H1 (cell line): ENCODE results near the gene STRA8. TPM values are rescaled to one million over a fixed set of nuclear protein-coding genes. Genes with fewer than 3 reads are reported as not detected.

Source experiments
- CTCF ChIA-PET: fragments of 300-600 bp; sonication (Branson Sonifier 250); formaldehyde crosslinking; loops from one replicate; lab custom pipeline; 2021; ENCODE audit not compliant: partially characterized antibody; lab: Charles Lee
- POLR2A ChIA-PET: fragments of 300-600 bp; sonication (Branson Sonifier 250); formaldehyde crosslinking; loops from one replicate; lab custom pipeline; 2021; ENCODE audit warnings: inconsistent platforms; ENCODE audit not compliant: partially characterized antibody; lab: Charles Lee
- DNase-seq, 2 experiments: peaks; one replicate each; pipeline versions ENCODE4 v3.0.0 to v3.0.0-alpha.2; 2010 to 2022; ENCODE audit warnings: low spot score in 2 of 2, low read depth in 1 of 2, mixed read lengths in 1 of 2
- FAIRE-seq: peaks from 2 replicates; lab custom pipeline; 2011; peaks lifted over from hg19 to GRCh38; lab: Jason Lieb, UNC
- H2AFZ ChIP-seq: 2 replicates; pipeline ENCODE4 v1.8.1; 2012; ENCODE audit warnings: low read length, inconsistent platforms
- H2AK5ac ChIP-seq: 2 replicates; pipeline ENCODE4 v1.6.1; 2013; ENCODE audit warnings: low read depth, low read length
- H2BK120ac ChIP-seq: replicated peaks from 2 replicates; pipeline ENCODE3; 2013; ENCODE audit warnings: low read depth, low read length, inconsistent platforms
- H2BK12ac ChIP-seq: 2 replicates; pipeline ENCODE4 v1.6.1; 2013; ENCODE audit warnings: low read depth, low read length
- H2BK15ac ChIP-seq: 2 replicates; pipeline ENCODE4 v1.6.1; 2013; ENCODE audit warnings: low read length
- H2BK20ac ChIP-seq: 2 replicates; pipeline ENCODE4 v1.6.1; 2013; ENCODE audit warnings: low read length
- H2BK5ac ChIP-seq: 2 replicates; pipeline ENCODE4 v1.6.1; 2013; ENCODE audit warnings: low read depth, low read length
- H3K14ac ChIP-seq: 2 replicates; pipeline ENCODE4 v1.6.1; 2013; ENCODE audit warnings: inconsistent platforms; ENCODE audit not compliant: insufficient read length
- H3K18ac ChIP-seq: 2 replicates; pipeline ENCODE4 v1.6.1; 2013; ENCODE audit warnings: low read length; ENCODE audit errors: extremely low read depth
- H3K23ac ChIP-seq: 2 replicates; pipeline ENCODE4 v1.6.1; 2013; ENCODE audit warnings: inconsistent platforms; ENCODE audit not compliant: insufficient read length
- H3K23me2 ChIP-seq: 2 replicates; pipeline ENCODE4 v1.6.1; 2013; ENCODE audit warnings: low read depth, low read length
- H3K27ac ChIP-seq: 2 replicates; pipeline ENCODE4 v1.6.1; 2011; ENCODE audit warnings: low read depth, low read length, inconsistent platforms
- H3K27me3 ChIP-seq, 4 experiments: replicated peaks in 1 of 4; 1 replicate in 1 of 4; 2 replicates in 3 of 4; pipeline versions ENCODE4 v1.6.1 to v1.8.1; 2011 to 2013; ENCODE audit warnings: low read length in 3 of 4, mild to moderate bottlenecking in 3 of 4, inconsistent platforms in 2 of 4, mixed read lengths in 2 of 4, moderate library complexity in 1 of 4; ENCODE audit not compliant: control insufficient read depth in 3 of 4, insufficient read depth in 3 of 4; ENCODE audit errors: extremely low read depth in 1 of 4
- H3K36me3 ChIP-seq, 4 experiments: 2 replicates each; pipeline versions ENCODE4 v1.6.1 to v1.8.1; 2011 to 2013; ENCODE audit warnings: mild to moderate bottlenecking in 4 of 4, low read length in 3 of 4, moderate library complexity in 2 of 4, control low read depth in 1 of 4, inconsistent platforms in 1 of 4; ENCODE audit not compliant: insufficient read depth in 4 of 4, control insufficient read depth in 2 of 4
- H3K4ac ChIP-seq: replicated peaks from 2 replicates; pipeline ENCODE3; 2013; ENCODE audit warnings: low read length, low read depth, mixed read lengths, inconsistent platforms; ENCODE audit not compliant: insufficient read length
- H3K4me1 ChIP-seq, 4 experiments: replicated peaks in 1 of 4; 1 replicate in 1 of 4; 2 replicates in 3 of 4; pipeline versions ENCODE4 v1.6.1 to v1.8.1; 2011 to 2013; ENCODE audit warnings: low read length in 3 of 4, inconsistent platforms in 2 of 4, mixed read lengths in 1 of 4; ENCODE audit not compliant: insufficient read depth in 4 of 4, control insufficient read depth in 3 of 4
- H3K4me2 ChIP-seq, 2 experiments: 2 replicates each; pipeline versions ENCODE4 v1.6.1 to v1.8.1; 2011 to 2013; ENCODE audit warnings: low read depth in 2 of 2, low read length in 2 of 2, control low read depth in 1 of 2, inconsistent platforms in 1 of 2, mild to moderate bottlenecking in 1 of 2; ENCODE audit not compliant: insufficient read depth in 1 of 2
- H3K4me3 ChIP-seq, 4 experiments: fragments of 200-600, 300-600 bp in 1 of 4; sonication (generic), shearing (Covaris generic), sonication (Bioruptor Twin) in 1 of 4; 2 replicates each; pipeline versions ENCODE4 v1.5.1 to v1.8.1; 2011 to 2016; ENCODE audit warnings: low read length in 4 of 4, low read depth in 3 of 4, control low read depth in 2 of 4, inconsistent platforms in 2 of 4, mild to moderate bottlenecking in 2 of 4, mixed read lengths in 1 of 4, moderate library complexity in 1 of 4; ENCODE audit not compliant: insufficient read depth in 2 of 4; ENCODE audit errors: extremely low read depth in 1 of 4
- H3K56ac ChIP-seq: replicated peaks from 2 replicates; pipeline ENCODE3; 2013; ENCODE audit warnings: low read depth, mild to moderate bottlenecking, mixed read lengths, low read length, inconsistent platforms; ENCODE audit not compliant: insufficient read length
- H3K79me1 ChIP-seq: 2 replicates; pipeline ENCODE4 v1.6.1; 2013; ENCODE audit warnings: low read depth, low read length, control low read depth
- H3K79me2 ChIP-seq, 2 experiments: 2 replicates each; pipeline versions ENCODE4 v1.6.1 to v1.8.1; 2012 to 2013; ENCODE audit warnings: low read length in 2 of 2, mild to moderate bottlenecking in 2 of 2, inconsistent platforms in 1 of 2; ENCODE audit not compliant: insufficient read depth in 2 of 2, control insufficient read depth in 1 of 2
- H3K9ac ChIP-seq, 4 experiments: replicated peaks in 1 of 4; 1 replicate in 1 of 4; 2 replicates in 3 of 4; pipeline versions ENCODE4 v1.6.1 to v1.8.1; 2011 to 2013; ENCODE audit warnings: low read depth in 3 of 4, low read length in 3 of 4, control low read depth in 2 of 4, mild to moderate bottlenecking in 2 of 4, moderate library complexity in 2 of 4, inconsistent platforms in 1 of 4; ENCODE audit errors: extremely low read depth in 1 of 4
- H3K9me3 ChIP-seq, 2 experiments: 2 replicates each; pipeline versions ENCODE4 v1.6.1 to v1.8.1; 2012 to 2013; ENCODE audit warnings: mild to moderate bottlenecking in 2 of 2, moderate library complexity in 2 of 2, control low read depth in 1 of 2, inconsistent platforms in 1 of 2, low read depth in 1 of 2, low read length in 1 of 2, mixed read lengths in 1 of 2; ENCODE audit not compliant: insufficient read depth in 2 of 2
- H4K20me1 ChIP-seq, 2 experiments: replicated peaks in 1 of 2; 2 replicates each; pipeline versions ENCODE3 to v1.8.1; 2011 to 2013; ENCODE audit warnings: inconsistent platforms in 2 of 2, low read length in 2 of 2, mild to moderate bottlenecking in 1 of 2; ENCODE audit not compliant: insufficient read depth in 2 of 2, control insufficient read depth in 1 of 2
- H4K5ac ChIP-seq: 2 replicates; pipeline ENCODE4 v1.6.1; 2013; ENCODE audit warnings: low read length, low read depth, mixed read lengths, inconsistent platforms; ENCODE audit not compliant: insufficient read length
- H4K8ac ChIP-seq: 2 replicates; pipeline ENCODE4 v1.8.0; 2013; ENCODE audit warnings: mild to moderate bottlenecking, moderate library complexity, low read length, inconsistent platforms; ENCODE audit not compliant: insufficient read depth; ENCODE audit errors: extremely low read depth
- H4K91ac ChIP-seq: replicated peaks from 2 replicates; pipeline ENCODE3; 2013; ENCODE audit warnings: low read length, mixed read lengths, inconsistent platforms; ENCODE audit not compliant: insufficient read length
- BACH1 ChIP-seq: IDR thresholded peaks from 2 replicates; pipeline ENCODE4 v1.6.1; 2012; ENCODE audit warnings: low read length, improper control_type of control experiment
- CHD1 ChIP-seq: IDR thresholded peaks from 2 replicates; pipeline ENCODE4 v1.6.1; 2012; ENCODE audit warnings: low read depth, low read length, improper control_type of control experiment
- CTBP2 ChIP-seq: IDR thresholded peaks from 2 replicates; pipeline ENCODE4 v1.7.0; 2011; ENCODE audit warnings: borderline replicate concordance, mild to moderate bottlenecking, moderate library complexity, mixed read lengths, low read length; ENCODE audit not compliant: insufficient read depth, insufficient read length
- GABPA ChIP-seq: IDR thresholded peaks from 2 replicates; pipeline ENCODE4 v1.6.1; 2011; ENCODE audit warnings: mild to moderate bottlenecking, low read length, moderate library complexity, borderline replicate concordance; ENCODE audit not compliant: insufficient read depth
- HDAC2 ChIP-seq, 2 experiments: fragments of 300-600 bp in 1 of 2; sonication (generic) in 1 of 2; IDR thresholded peaks; 2 replicates each; pipeline ENCODE4 v1.6.1; 2011 to 2012; ENCODE audit warnings: low read depth in 2 of 2, low read length in 2 of 2, mild to moderate bottlenecking in 2 of 2, moderate library complexity in 2 of 2, borderline replicate concordance in 1 of 2, inconsistent platforms in 1 of 2
- KDM1A ChIP-seq: fragments of 200-600, 300-600 bp; sonication (generic); IDR thresholded peaks from 2 replicates; pipeline ENCODE4 v1.7.1; 2016; ENCODE audit warnings: mild to moderate bottlenecking, low read length, borderline replicate concordance
- PHF8 ChIP-seq: fragments of 200-600 bp; sonication (generic); conservative IDR thresholded peaks from 2 replicates; pipeline ENCODE4 v1.7.1; 2012; ENCODE audit warnings: low read depth, mild to moderate bottlenecking, inconsistent platforms, low read length, moderate library complexity
- POLR2A ChIP-seq, 2 experiments: IDR thresholded peaks; 1 replicate in 1 of 2; 2 replicates in 1 of 2; pipeline ENCODE4 v1.6.1; 2011; ENCODE audit warnings: low read depth in 2 of 2, low read length in 2 of 2, mild to moderate bottlenecking in 2 of 2; ENCODE audit errors: control extremely low read depth in 1 of 2
- POLR2AphosphoS5 ChIP-seq: IDR thresholded peaks from 2 replicates; pipeline ENCODE4 v1.6.1; 2011; ENCODE audit warnings: low read depth, low read length
- SP2 ChIP-seq: IDR thresholded peaks from 2 replicates; pipeline ENCODE4 v1.6.1; 2012; ENCODE audit warnings: mild to moderate bottlenecking, low read length, inconsistent platforms
- SRF ChIP-seq: IDR thresholded peaks from 2 replicates; pipeline ENCODE4 v1.6.1; 2011; ENCODE audit warnings: mild to moderate bottlenecking, low read depth, low read length, moderate library complexity
- WGBS, 2 experiments: shearing (Covaris generic) in 1 of 2; methylation state at CpG; one replicate each; pipeline versions ENCODE4 v1.1.6 to v1.1.7; 2013 to 2015; ENCODE audit warnings: low lambda C conversion rate in 2 of 2, mixed read lengths in 2 of 2, inconsistent platforms in 1 of 2, low coverage in 1 of 2, missing lambda C conversion rate in 1 of 2; ENCODE audit not compliant: insufficient replicate concordance in 2 of 2, insufficient coverage in 1 of 2, insufficient read length in 1 of 2; ENCODE audit errors: extremely low coverage in 1 of 2, missing lambda C conversion rate in 1 of 2; 5-methylcytosine and 5-hydroxymethylcytosine counted together
- polyA plus RNA-seq, 7 experiments: library from polyadenylated mRNA; depleted of rRNA in 3 of 7; stranded (reverse) in 5 of 7; unstranded in 2 of 7; fragments of >200 nt in 5 of 7; fragments of 200-250 nt in 2 of 7; gene quantifications; 1 replicate in 5 of 7; 2 replicates in 1 of 7; 4 replicates in 1 of 7; pipeline versions ENCODE4 v1.2.1 to v1.2.3, GENCODE V29; 2011 to 2013; ENCODE audit warnings: missing spikeins in 2 of 7, mixed read lengths in 2 of 7
- total RNA-seq: library from RNA; stranded (reverse); fragmentation: NEBNext Ultra II Directional; extraction: Animal tissue kit (Norgen Biotek cat#: 25700); gene quantifications from 2 replicates; pipeline ENCODE4 v1.2.1, GENCODE V29; 2021
- TF ChIP-seq, protein P1 (sequence below), 3 experiments: IDR thresholded peaks; 1 replicate in 2 of 3; 2 replicates in 1 of 3; pipeline versions ENCODE4 v1.5.1 to v1.6.1; 2011; ENCODE audit warnings: low read length in 3 of 3, mild to moderate bottlenecking in 3 of 3, inconsistent platforms in 2 of 3, low read depth in 1 of 3, moderate library complexity in 1 of 3; ENCODE audit not compliant: insufficient read depth in 1 of 3; ENCODE audit errors: control extremely low read depth in 1 of 3

Gene STRA8
- total and polyA plus RNA-seq, 2 of the 8 experiments (the other 6 are each of a cell fraction or from before 2014, with no cell fraction given) = not detected

DNA sequence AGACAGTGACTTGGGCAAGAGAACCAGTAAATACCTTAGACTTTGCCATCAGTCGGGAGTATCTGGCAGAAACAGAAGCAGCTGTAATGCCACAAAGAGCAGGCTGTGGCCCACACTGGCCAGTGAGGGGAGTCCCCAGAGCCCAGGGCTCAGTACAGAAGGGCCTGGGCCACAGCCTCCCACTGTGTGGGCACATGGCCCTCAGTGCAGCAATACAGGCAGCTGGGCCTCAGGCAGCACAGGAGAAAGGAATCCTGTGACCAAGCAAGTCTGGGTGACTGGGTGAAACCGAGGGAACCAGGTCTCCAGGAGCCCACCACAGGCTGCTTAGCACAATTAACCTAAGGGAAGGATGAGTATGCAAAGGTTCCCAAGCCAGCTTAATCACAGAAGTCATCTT, 36.3 kb upstream of the STRA8 start:
- H3K14ac ChIP-seq = no peak overlapping the region
- no peaks in the 10 kb centered on the region for H3K27me3 ChIP-seq
- H3K79me2 ChIP-seq = no peaks in the 10 kb centered on the region
- FAIRE-seq = no peak
- H4K5ac ChIP-seq = no peak overlapping the region
- no peak overlapping the region for H2BK5ac ChIP-seq
- no peak overlapping the region for H2AK5ac ChIP-seq
- H3K27ac ChIP-seq = no peak overlapping the region
- no peak overlapping the region for H2BK120ac ChIP-seq
- ChIA-PET CTCF (no interaction called here), POLR2A (interaction anchor here (1.7 kb wide), 1 partner anchor 13 kb away, joined by 4 read pairs; no protein-coding TSS in a partner anchor)
- no peaks in the 10 kb centered on the region for H3K9me3 ChIP-seq
- H2BK15ac ChIP-seq = no peak overlapping the region
- H3K4ac ChIP-seq = no peak overlapping the region
- no peak overlapping the region for H3K9ac ChIP-seq
- WGBS, 2 experiments = 73% methylated on average over 2 of the region's 2 CpGs; no CpG with 5 or more reads in 1 of the 2 experiments
- H2BK12ac ChIP-seq = no peak overlapping the region
- peaks cover 0 to 2% of the 10 kb centered on the region in 2 experiments for H4K20me1 ChIP-seq
- H4K91ac ChIP-seq = no peak overlapping the region
- no peak overlapping the region for H3K18ac ChIP-seq
- no peaks in the 10 kb centered on the region; the same call in 1 of the 2 replicates for H3K79me1 ChIP-seq
- no peak overlapping the region for H3K56ac ChIP-seq
- H3K4me2 ChIP-seq = no peak overlapping the region
- no peak overlapping the region for H3K4me3 ChIP-seq
- H3K36me3 ChIP-seq = peaks cover 0 to 6% (median 0%) of the 10 kb centered on the region in 4 experiments; a peak in 1 of 8 replicates
- DNase-seq = no peak
- no peaks in the 10 kb centered on the region for H3K23me2 ChIP-seq
- peaks cover 0 to 6% (median 2%) of the 10 kb centered on the region in 4 experiments; a peak in 3 of 7 replicates for H3K4me1 ChIP-seq
- H3K23ac ChIP-seq = no peak overlapping the region
- H2BK20ac ChIP-seq = no peak overlapping the region
- no peak overlapping the region for H2AFZ ChIP-seq
- no peak overlapping the region for H4K8ac ChIP-seq
- TF ChIP-seq CHD1 (no peak), POLR2A (IDR thresholded peaks at IDR 0.05; ENCODE audit: control extremely low read depth in 1 of 2, low read depth in 2 of 2, low read length in 2 of 2) (no peak), SP2 (no peak), KDM1A (no peak), CTBP2 (no peak), PHF8 (no peak), HDAC2 (IDR thresholded peaks at IDR 0.05; ENCODE audit: borderline replicate concordance in 1 of 2, low read depth in 2 of 2, low read length in 2 of 2) (no peak), POLR2AphosphoS5 (no peak), GABPA (no peak), SRF (no peak), BACH1 (no peak)
- TF ChIP-seq, protein P1, sequence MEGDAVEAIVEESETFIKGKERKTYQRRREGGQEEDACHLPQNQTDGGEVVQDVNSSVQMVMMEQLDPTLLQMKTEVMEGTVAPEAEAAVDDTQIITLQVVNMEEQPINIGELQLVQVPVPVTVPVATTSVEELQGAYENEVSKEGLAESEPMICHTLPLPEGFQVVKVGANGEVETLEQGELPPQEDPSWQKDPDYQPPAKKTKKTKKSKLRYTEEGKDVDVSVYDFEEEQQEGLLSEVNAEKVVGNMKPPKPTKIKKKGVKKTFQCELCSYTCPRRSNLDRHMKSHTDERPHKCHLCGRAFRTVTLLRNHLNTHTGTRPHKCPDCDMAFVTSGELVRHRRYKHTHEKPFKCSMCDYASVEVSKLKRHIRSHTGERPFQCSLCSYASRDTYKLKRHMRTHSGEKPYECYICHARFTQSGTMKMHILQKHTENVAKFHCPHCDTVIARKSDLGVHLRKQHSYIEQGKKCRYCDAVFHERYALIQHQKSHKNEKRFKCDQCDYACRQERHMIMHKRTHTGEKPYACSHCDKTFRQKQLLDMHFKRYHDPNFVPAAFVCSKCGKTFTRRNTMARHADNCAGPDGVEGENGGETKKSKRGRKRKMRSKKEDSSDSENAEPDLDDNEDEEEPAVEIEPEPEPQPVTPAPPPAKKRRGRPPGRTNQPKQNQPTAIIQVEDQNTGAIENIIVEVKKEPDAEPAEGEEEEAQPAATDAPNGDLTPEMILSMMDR (IDR thresholded peaks at IDR 0.05; ENCODE audit: control extremely low read depth in 1 of 3, insufficient read depth in 1 of 3, low read depth in 1 of 3, low read length in 3 of 3) = no peak
